Neural progenitor cell (in vitro differentiated cells): Measurements from ENCODE around the gene CDC42EP3. TPM values are rescaled to one million over a fixed set of nuclear protein-coding genes. Genes with fewer than 3 reads are reported as not detected.

ENCODE experiments used
- DNase-seq: peaks from one replicate; pipeline ENCODE4 v3.0.0-alpha.2; 2016; ENCODE audit warnings: low spot score
- H2AFZ ChIP-seq: fragments of 200-600 bp; sonication (generic); replicated peaks from 2 replicates; pipeline ENCODE4 v1.6.1; 2016; ENCODE audit warnings: antibody characterized with exemption
- H3F3A ChIP-seq: fragments of 200-600 bp; sonication (generic); 2 replicates; pipeline ENCODE4 v1.6.1; 2016; ENCODE audit warnings: antibody characterized with exemption, low read depth
- H3K27ac ChIP-seq: fragments of 200-600 bp; sonication (generic); 2 replicates; pipeline ENCODE4 v1.5.1; 2016; ENCODE audit warnings: mild to moderate bottlenecking
- H3K27me3 ChIP-seq: fragments of 200-600 bp; sonication (generic); 2 replicates; pipeline ENCODE4 v1.6.1; 2016; ENCODE audit warnings: mild to moderate bottlenecking, moderate library complexity
- H3K36me3 ChIP-seq: fragments of 200-600 bp; sonication (generic); 2 replicates; pipeline ENCODE4 v1.5.1; 2016
- H3K4me1 ChIP-seq: fragments of 200-600 bp; sonication (generic); 2 replicates; pipeline ENCODE4 v1.6.1; 2016; ENCODE audit warnings: mixed run types
- H3K4me2 ChIP-seq: fragments of 200-600 bp; sonication (generic); 2 replicates; pipeline ENCODE4 v1.6.1; 2016
- H3K4me3 ChIP-seq: fragments of 200-600 bp; sonication (generic); 2 replicates; pipeline ENCODE4 v1.5.1; 2016
- H3K79me2 ChIP-seq: fragments of 200-600 bp; sonication (generic); 2 replicates; pipeline ENCODE4 v1.6.1; 2016; ENCODE audit warnings: low read depth
- H3K9ac ChIP-seq: fragments of 200-600 bp; sonication (generic); 2 replicates; pipeline ENCODE4 v1.6.1; 2016
- H3K9me3 ChIP-seq: fragments of 200-600 bp; sonication (generic); 2 replicates; pipeline ENCODE4 v1.5.1; 2016; ENCODE audit warnings: low read depth
- H4K20me1 ChIP-seq: fragments of 200-600 bp; sonication (generic); 2 replicates; pipeline ENCODE4 v1.6.1; 2016; ENCODE audit warnings: low read depth
- H3K27ac Mint-ChIP-seq: 3 replicates; pipeline ENCODE4 v1.8.0; 2021; ENCODE audit warnings: mixed read lengths
- H3K27me3 Mint-ChIP-seq: 2 replicates; pipeline ENCODE4 v1.8.0; 2022; ENCODE audit warnings: low read depth, mild to moderate bottlenecking, inconsistent platforms, moderate library complexity, mixed read lengths; ENCODE audit not compliant: insufficient read depth
- H3K36me3 Mint-ChIP-seq: 3 replicates; pipeline ENCODE4 v1.8.0; 2021; ENCODE audit warnings: mixed read lengths
- H3K4me1 Mint-ChIP-seq: 3 replicates; pipeline ENCODE4 v1.8.0; 2021; ENCODE audit warnings: mixed read lengths
- H3K4me3 Mint-ChIP-seq: 3 replicates; pipeline ENCODE4 v1.8.0; 2021; ENCODE audit warnings: mild to moderate bottlenecking, moderate library complexity, mixed read lengths
- H3K9me3 Mint-ChIP-seq: 3 replicates; pipeline ENCODE4 v1.8.0; 2020; ENCODE audit warnings: mixed read lengths
- EZH2 ChIP-seq: fragments of 200-600 bp; sonication (generic); IDR thresholded peaks from 2 replicates; pipeline ENCODE4 v1.6.1; 2017; ENCODE audit warnings: antibody characterized with exemption, mild to moderate bottlenecking, moderate library complexity
- EZH2phosphoT487 ChIP-seq: fragments of 200-600 bp; sonication (generic); IDR thresholded peaks from 2 replicates; pipeline ENCODE4 v1.6.1; 2017; ENCODE audit warnings: antibody characterized with exemption
- total RNA-seq: library from RNA; depleted of rRNA; stranded (reverse); fragments of >200 nt; gene quantifications from 2 replicates; pipeline ENCODE4 v1.2.3, GENCODE V29; 2015; ENCODE audit warnings: low replicate concordance
- TF ChIP-seq, protein P1 (sequence below): fragments of 200-600 bp; sonication (generic); IDR thresholded peaks from 2 replicates; pipeline ENCODE4 v1.5.1; 2017; ENCODE audit warnings: antibody characterized with exemption, mild to moderate bottlenecking

The CDC42EP3 gene
- total RNA-seq, 1 donor from 2014 or later = 21.2 TPM

- no peak overlapping the region for H3K27ac ChIP-seq
- H3K4me1 Mint-ChIP-seq = no peaks in the 10 kb centered on the region
- H4K20me1 ChIP-seq = no peaks in the 10 kb centered on the region
- no peak overlapping the region for H3K4me3 Mint-ChIP-seq
- H3K36me3 ChIP-seq = no peaks in the 10 kb centered on the region
- no peaks in the 10 kb centered on the region for H3K27me3 ChIP-seq
- H3K79me2 ChIP-seq = no peaks in the 10 kb centered on the region
- H3K4me1 ChIP-seq = no peaks in the 10 kb centered on the region
- H3K9me3 Mint-ChIP-seq = peaks cover 5% of the 10 kb centered on the region
- H2AFZ ChIP-seq = no peak overlapping the region
- peaks cover 2% of the 10 kb centered on the region for H3K27me3 Mint-ChIP-seq
- H3K4me3 ChIP-seq = no peak overlapping the region
- H3K27ac Mint-ChIP-seq = no peak overlapping the region
- no peak for DNase-seq
- TF ChIP-seq EZH2phosphoT487 = no peak
- TF ChIP-seq, protein P1, sequence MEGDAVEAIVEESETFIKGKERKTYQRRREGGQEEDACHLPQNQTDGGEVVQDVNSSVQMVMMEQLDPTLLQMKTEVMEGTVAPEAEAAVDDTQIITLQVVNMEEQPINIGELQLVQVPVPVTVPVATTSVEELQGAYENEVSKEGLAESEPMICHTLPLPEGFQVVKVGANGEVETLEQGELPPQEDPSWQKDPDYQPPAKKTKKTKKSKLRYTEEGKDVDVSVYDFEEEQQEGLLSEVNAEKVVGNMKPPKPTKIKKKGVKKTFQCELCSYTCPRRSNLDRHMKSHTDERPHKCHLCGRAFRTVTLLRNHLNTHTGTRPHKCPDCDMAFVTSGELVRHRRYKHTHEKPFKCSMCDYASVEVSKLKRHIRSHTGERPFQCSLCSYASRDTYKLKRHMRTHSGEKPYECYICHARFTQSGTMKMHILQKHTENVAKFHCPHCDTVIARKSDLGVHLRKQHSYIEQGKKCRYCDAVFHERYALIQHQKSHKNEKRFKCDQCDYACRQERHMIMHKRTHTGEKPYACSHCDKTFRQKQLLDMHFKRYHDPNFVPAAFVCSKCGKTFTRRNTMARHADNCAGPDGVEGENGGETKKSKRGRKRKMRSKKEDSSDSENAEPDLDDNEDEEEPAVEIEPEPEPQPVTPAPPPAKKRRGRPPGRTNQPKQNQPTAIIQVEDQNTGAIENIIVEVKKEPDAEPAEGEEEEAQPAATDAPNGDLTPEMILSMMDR = no peak
- no peak for TF ChIP-seq EZH2
- no peak overlapping the region for H3K9ac ChIP-seq
- H3K9me3 ChIP-seq = no peaks in the 10 kb centered on the region
- no peaks in the 10 kb centered on the region for H3K36me3 Mint-ChIP-seq
- H3F3A ChIP-seq = no peaks in the 10 kb centered on the region
- H3K4me2 ChIP-seq = no peak overlapping the region
Observed at GRCh38 chr2:37600735-37601134, 70.7 kb downstream of the CDC42EP3 start.

DNA sequence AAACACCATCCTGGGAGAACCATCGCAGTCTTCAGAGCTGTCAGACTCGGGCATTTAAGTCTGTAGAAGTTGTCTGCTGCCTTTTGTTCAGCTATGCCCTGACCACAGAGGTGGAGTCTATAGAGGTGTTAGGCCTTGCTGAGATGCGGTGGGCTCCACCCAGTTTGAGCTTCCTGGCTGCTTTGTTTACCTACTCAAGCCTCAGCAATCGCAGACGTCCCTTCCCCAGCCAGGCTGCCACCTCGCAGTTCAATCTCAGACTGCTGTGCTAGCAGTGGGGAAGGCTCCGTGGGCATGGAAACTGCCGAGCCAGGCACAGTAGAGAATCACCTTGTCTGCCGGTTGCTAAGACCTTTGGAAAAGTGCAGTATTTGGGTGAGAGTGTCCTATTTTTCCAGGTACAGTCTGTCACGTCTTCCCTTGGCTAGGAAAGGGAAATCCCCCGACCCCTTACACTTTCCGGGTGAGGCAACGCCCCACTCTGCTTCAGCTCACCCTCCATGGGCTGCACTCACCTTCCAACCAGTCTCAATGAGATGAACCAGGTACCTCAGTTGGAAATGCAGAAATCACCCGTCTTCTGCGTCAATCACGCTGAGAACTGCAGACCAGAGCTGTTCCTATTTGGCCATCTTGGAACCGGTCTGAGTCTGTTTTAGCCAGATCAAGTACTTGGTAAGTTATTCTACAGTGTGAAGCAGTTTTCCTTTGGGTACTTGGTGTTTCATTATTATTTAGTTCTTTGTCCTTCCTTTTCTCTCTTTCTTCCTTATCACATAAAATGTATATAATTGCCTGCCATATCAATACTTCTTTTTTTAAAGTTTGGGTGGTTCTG lies 71.5 kb downstream of the CDC42EP3 start:
- Histone ChIP-seq H3K27ac (no peak overlapping the region), H3K9ac (no peak overlapping the region), H3K4me1 (no peaks in the 10 kb centered on the region), H4K20me1 (no peaks in the 10 kb centered on the region), H3K9me3 (peaks cover 3% of the 10 kb centered on the region), H3K27me3 (no peaks in the 10 kb centered on the region), H3K79me2 (no peaks in the 10 kb centered on the region), H3K4me2 (no peak overlapping the region), H3F3A (no peaks in the 10 kb centered on the region), H2AFZ (no peak overlapping the region), H3K36me3 (no peaks in the 10 kb centered on the region), H3K4me3 (no peak overlapping the region)
- H3K4me1 Mint-ChIP-seq = no peaks in the 10 kb centered on the region
- H3K27ac Mint-ChIP-seq = no peak overlapping the region
- TF ChIP-seq EZH2phosphoT487 (no peak), EZH2 (no peak)
- TF ChIP-seq, protein P1 = no peak
- H3K4me3 Mint-ChIP-seq = no peak overlapping the region
- H3K27me3 Mint-ChIP-seq = peaks cover 4% of the 10 kb centered on the region
- no peak for DNase-seq
- H3K36me3 Mint-ChIP-seq = no peaks in the 10 kb centered on the region
- peaks cover 9% of the 10 kb centered on the region for H3K9me3 Mint-ChIP-seq

DNA sequence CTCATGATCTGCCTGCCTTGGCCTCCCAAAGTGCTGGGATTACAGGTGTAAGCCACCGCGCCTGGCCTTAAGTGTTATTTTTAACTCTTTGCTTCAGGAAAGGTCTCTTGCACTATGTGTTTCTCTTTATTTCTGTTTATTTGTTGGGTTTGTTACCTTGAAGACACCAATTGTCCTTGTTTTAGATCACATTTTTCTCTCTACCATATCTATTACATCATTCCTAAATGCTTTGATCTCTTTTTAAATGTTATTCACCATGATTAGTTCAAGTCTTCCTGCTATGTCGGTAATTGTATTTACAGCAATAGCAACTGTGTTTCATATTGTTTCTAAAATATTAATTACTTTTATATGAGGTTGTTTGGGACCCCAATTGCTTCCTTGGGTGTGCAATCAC lies 77.7 kb downstream of the CDC42EP3 start:
- H3K4me3 Mint-ChIP-seq = no peak overlapping the region
- Histone ChIP-seq H3K9me3 (peaks cover 3% of the 10 kb centered on the region), H3K9ac (no peak overlapping the region), H3K79me2 (no peaks in the 10 kb centered on the region), H4K20me1 (no peaks in the 10 kb centered on the region), H3K4me3 (no peak overlapping the region), H2AFZ (no peak overlapping the region), H3K4me2 (no peak overlapping the region), H3K27me3 (no peaks in the 10 kb centered on the region), H3K36me3 (peaks cover 4% of the 10 kb centered on the region), H3K27ac (no peak overlapping the region), H3K4me1 (no peaks in the 10 kb centered on the region), H3F3A (no peaks in the 10 kb centered on the region)
- H3K36me3 Mint-ChIP-seq = peaks cover 2% of the 10 kb centered on the region
- DNase-seq = no peak
- TF ChIP-seq, protein P1 = no peak
- TF ChIP-seq EZH2phosphoT487 = no peak
- no peaks in the 10 kb centered on the region for H3K4me1 Mint-ChIP-seq
- H3K9me3 Mint-ChIP-seq = peaks cover 23% of the 10 kb centered on the region
- peaks cover 6% of the 10 kb centered on the region for H3K27me3 Mint-ChIP-seq
- no peak overlapping the region for H3K27ac Mint-ChIP-seq
